Psoas muscle (tissue), 8 donors: ENCODE measurements around the gene RNF112. TPM values are rescaled to one million over a fixed set of nuclear protein-coding genes. Genes with fewer than 3 reads are reported as not detected.
A peak's percentile ranks its signal among the peaks of the same experiment; 100 is the strongest.

ENCODE experiments used
- ATAC-seq, 4 donors: fragments of 200-7000 bp; cut with Tn5 transposase; one replicate each; pipeline ENCODE4 v1.9.1; 2020; ENCODE audit warnings: moderate library complexity in 3 of 4, mild to moderate bottlenecking in 2 of 4
- DNase-seq, 2 donors: peaks; one replicate each; pipeline ENCODE4 v3.0.0-alpha.2; 2020
- H3K27ac ChIP-seq: fragments of 200-600 bp; one replicate; pipeline ENCODE4 v1.8.0; 2022
- H3K27me3 ChIP-seq, 3 donors: fragments of 200-600 bp in 1 of 3; one replicate each; pipeline versions ENCODE4 v1.6.1 to v1.8.0; 2013 to 2022; ENCODE audit warnings: low read length in 2 of 3, mild to moderate bottlenecking in 2 of 3, moderate library complexity in 1 of 3; ENCODE audit not compliant: insufficient read depth in 3 of 3
- H3K36me3 ChIP-seq, 2 donors: fragments of 200-600 bp in 1 of 2; one replicate each; pipeline versions ENCODE4 v1.6.1 to v1.8.0; 2013 to 2022; ENCODE audit warnings: low read depth in 1 of 2, mild to moderate bottlenecking in 1 of 2, moderate library complexity in 1 of 2; ENCODE audit not compliant: insufficient read depth in 1 of 2
- H3K4me1 ChIP-seq: fragments of 200-600 bp; one replicate; pipeline ENCODE4 v1.8.0; 2022
- H3K4me3 ChIP-seq: fragments of 200-600 bp; one replicate; pipeline ENCODE4 v1.8.0; 2022; ENCODE audit warnings: mild to moderate bottlenecking
- H3K9me3 ChIP-seq: fragments of 200-600 bp; one replicate; pipeline ENCODE4 v1.8.0; 2022
- WGBS, 3 donors: extraction: QIAGEN DNeasy Blood & Tissue Kit; methylation state at CpG; one replicate each; pipeline versions ENCODE4 v1.1.6 to v1.1.7; 2013; 5-methylcytosine and 5-hydroxymethylcytosine counted together
- intact Hi-C, 2 donors: fragments of 100-400 bp; cut with DNase I; formaldehyde crosslinking; loops; one replicate each; pipeline versions ENCODE4 v1.11.0 to v1.14.2; 2022
- polyA plus RNA-seq, 3 donors: library from polyadenylated mRNA; stranded (reverse); fragments of 200-250 nt; gene quantifications; one replicate each; pipeline ENCODE4 v1.2.3, GENCODE V29; 2013
- total RNA-seq, 4 donors: library from RNA; stranded (reverse); fragmentation: NEBNext Ultra II Directional in 2 of 4; extraction: Animal tissue kit (Norgen Biotek cat#: 25700) in 2 of 4; gene quantifications; one replicate each; pipeline versions ENCODE4 v1.2.1 to v1.2.4, GENCODE V29; 2021 to 2023
- TF ChIP-seq, protein P1 (sequence below): fragments of 200-600 bp; IDR thresholded peaks from one replicate; pipeline ENCODE4 v1.8.0; 2022; ENCODE audit warnings: antibody characterized with exemption
- donor health status: healthy with polysubstance abuse.
- donor health status: DM: no; HTN: no; CAD: no; lungs with moderate emphysema.
- donor health status: Bipolar disorder and iron deficiency.
- donor health status: healthy.
- donor health status: DM: yes; HTN: yes; CAD: no.
- donor health status: DM: no; HTN: no; CAD: no.
- donor health status: DM: no; HTN: no; CAD: no.
- donor health status: DM: yes; HTN: yes; CAD: no.

The RNF112 gene
- total and polyA plus RNA-seq, 7 donors: 0.25 to 1.5 (median 1.1) TPM

GRCh38 chr17:19369846-19370492, 41.1 kb upstream of the RNF112 start:
- Histone ChIP-seq H3K9me3 (no peaks in the 10 kb centered on the region), H3K4me3 (no peak overlapping the region), H3K4me1 (no peaks in the 10 kb centered on the region), H3K27me3 (no peaks in the 10 kb centered on the region), H3K36me3 (no peaks in the 10 kb centered on the region), H3K27ac (no peak overlapping the region)
- intact Hi-C loops: loop anchor here in 1 of 2 donors (10.0 kb wide), 1 partner anchor 395 kb away; no protein-coding TSS in a partner anchor
- 69 to 79% (median 77%) methylated on average over 12 of the region's 12 CpGs for WGBS, 3 donors
- TF ChIP-seq, protein P1, sequence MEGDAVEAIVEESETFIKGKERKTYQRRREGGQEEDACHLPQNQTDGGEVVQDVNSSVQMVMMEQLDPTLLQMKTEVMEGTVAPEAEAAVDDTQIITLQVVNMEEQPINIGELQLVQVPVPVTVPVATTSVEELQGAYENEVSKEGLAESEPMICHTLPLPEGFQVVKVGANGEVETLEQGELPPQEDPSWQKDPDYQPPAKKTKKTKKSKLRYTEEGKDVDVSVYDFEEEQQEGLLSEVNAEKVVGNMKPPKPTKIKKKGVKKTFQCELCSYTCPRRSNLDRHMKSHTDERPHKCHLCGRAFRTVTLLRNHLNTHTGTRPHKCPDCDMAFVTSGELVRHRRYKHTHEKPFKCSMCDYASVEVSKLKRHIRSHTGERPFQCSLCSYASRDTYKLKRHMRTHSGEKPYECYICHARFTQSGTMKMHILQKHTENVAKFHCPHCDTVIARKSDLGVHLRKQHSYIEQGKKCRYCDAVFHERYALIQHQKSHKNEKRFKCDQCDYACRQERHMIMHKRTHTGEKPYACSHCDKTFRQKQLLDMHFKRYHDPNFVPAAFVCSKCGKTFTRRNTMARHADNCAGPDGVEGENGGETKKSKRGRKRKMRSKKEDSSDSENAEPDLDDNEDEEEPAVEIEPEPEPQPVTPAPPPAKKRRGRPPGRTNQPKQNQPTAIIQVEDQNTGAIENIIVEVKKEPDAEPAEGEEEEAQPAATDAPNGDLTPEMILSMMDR: no peak
- ATAC-seq (peak in 2 of 4 donors; percentile 30 to 41), DNase-seq (no peak)

DNA sequence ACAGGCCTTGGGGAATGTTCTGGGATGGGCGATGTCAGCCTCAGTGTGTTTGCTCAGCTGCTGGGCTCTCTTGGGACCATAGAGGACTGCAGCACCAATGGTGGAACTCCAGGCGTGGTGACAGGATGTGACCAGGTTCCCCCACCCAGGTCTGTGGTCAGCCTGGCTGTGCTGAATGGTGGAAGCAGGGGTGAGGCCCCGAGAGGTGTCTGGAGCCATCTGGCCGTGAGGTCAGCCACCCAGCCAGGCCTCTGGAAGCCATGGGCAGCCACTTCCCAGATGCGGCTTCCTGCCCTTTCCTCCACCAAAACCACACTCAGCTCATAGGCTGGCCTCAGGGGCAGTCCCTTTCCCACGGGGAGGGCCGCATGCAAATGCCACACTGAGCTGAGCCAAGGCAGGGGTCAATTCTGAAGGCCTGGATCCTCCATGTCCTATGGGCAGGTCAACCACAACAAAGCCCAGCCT, 40.5 kb upstream of the RNF112 start:
- Histone ChIP-seq H3K27ac (no peak overlapping the region), H3K4me1 (no peaks in the 10 kb centered on the region), H3K4me3 (no peak overlapping the region), H3K27me3 (no peaks in the 10 kb centered on the region), H3K9me3 (no peaks in the 10 kb centered on the region), H3K36me3 (no peaks in the 10 kb centered on the region)
- intact Hi-C loops: no loop called here
- TF ChIP-seq, protein P1: no peak
- DNase-seq (peak in 1 of 2 donors; percentile 68), ATAC-seq (peak in 3 of 4 donors; percentile 34 to 55 (median 36))
- WGBS, 3 donors: 61 to 75% (median 72%) methylated on average over 7 of the region's 7 CpGs

GRCh38 chr17:19371259-19372010, 39.6 kb upstream of the RNF112 start:
- Histone ChIP-seq H3K4me1 (no peaks in the 10 kb centered on the region), H3K4me3 (no peak overlapping the region), H3K36me3 (no peaks in the 10 kb centered on the region), H3K9me3 (no peaks in the 10 kb centered on the region), H3K27ac (no peak overlapping the region), H3K27me3 (no peaks in the 10 kb centered on the region)
- DNase-seq (no peak), ATAC-seq (no peak)
- WGBS, 3 donors: 89 to 92% (median 89%) methylated on average over 6 to 7 of the region's 7 CpGs
- intact Hi-C loops: no loop called here
- TF ChIP-seq, protein P1: no peak

DNA sequence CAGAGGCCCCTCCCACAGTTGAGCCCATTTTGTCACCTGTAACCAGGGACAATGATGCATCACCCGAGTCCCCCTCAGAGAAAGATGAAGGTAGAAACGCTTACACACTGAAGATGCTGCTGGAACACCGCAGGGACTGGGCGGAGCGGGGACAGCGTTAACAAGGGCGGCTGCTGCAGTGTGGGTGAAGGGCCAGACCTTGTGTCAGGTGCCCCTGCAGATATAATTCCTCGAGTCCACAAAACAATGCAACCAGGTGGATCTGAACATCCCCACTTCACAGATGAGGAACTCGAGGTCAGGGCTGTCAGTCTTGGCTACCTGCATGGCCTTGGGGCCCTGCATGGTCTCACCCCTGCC, 39.0 kb upstream of the RNF112 start:
- intact Hi-C loops: no loop called here
- WGBS, 3 donors: 83 to 94% (median 84%) methylated on average over 9 of the region's 9 CpGs
- H3K27ac ChIP-seq: no peak overlapping the region
- H3K9me3 ChIP-seq: no peaks in the 10 kb centered on the region
- no peak overlapping the region for H3K4me3 ChIP-seq
- ATAC-seq (no peak), DNase-seq (no peak)
- no peaks in the 10 kb centered on the region for H3K36me3 ChIP-seq
- H3K27me3 ChIP-seq: no peaks in the 10 kb centered on the region
- H3K4me1 ChIP-seq: peaks cover 5% of the 10 kb centered on the region
- TF ChIP-seq, protein P1: no peak
